Keratinocyte (primary cell): ENCODE data around the gene SMAD3. TPM values are rescaled to one million over a fixed set of nuclear protein-coding genes. Genes with fewer than 3 reads are reported as not detected.

Experiments used
- DNase-seq: peaks from one replicate; pipeline ENCODE4 v3.0.0-alpha.2; 2011; ENCODE audit warnings: low read depth, missing footprints, low spot score
- FAIRE-seq: peaks from 2 replicates; lab custom pipeline; 2011; peaks lifted over from hg19 to GRCh38; lab: Jason Lieb, UNC
- H2AFZ ChIP-seq: 2 replicates; pipeline ENCODE4 v1.6.0; 2012; ENCODE audit warnings: low read length, control low read depth, inconsistent platforms; ENCODE audit not compliant: control insufficient read depth
- H3K27ac ChIP-seq: 2 replicates; pipeline ENCODE4 v1.5.1; 2011; ENCODE audit warnings: low read length; ENCODE audit not compliant: control insufficient read depth, insufficient read depth
- H3K27me3 ChIP-seq: 3 replicates; pipeline ENCODE4 v1.6.0; 2011; ENCODE audit warnings: low read length; ENCODE audit not compliant: control insufficient read depth, insufficient read depth; ENCODE audit errors: extremely low read depth
- H3K36me3 ChIP-seq, 2 experiments: 2 replicates in 1 of 2; 3 replicates in 1 of 2; pipeline ENCODE4 v1.5.1; 2011; ENCODE audit warnings: low read length in 2 of 2, mild to moderate bottlenecking in 1 of 2; ENCODE audit not compliant: control insufficient read depth in 2 of 2, insufficient read depth in 2 of 2; ENCODE audit errors: extremely low read depth in 1 of 2
- H3K4me1 ChIP-seq: 3 replicates; pipeline ENCODE4 v1.5.1; 2011; ENCODE audit warnings: low read length; ENCODE audit not compliant: control insufficient read depth, insufficient read depth; ENCODE audit errors: extremely low read depth
- H3K4me2 ChIP-seq: 3 replicates; pipeline ENCODE4 v1.6.0; 2011; ENCODE audit warnings: low read depth, low read length; ENCODE audit not compliant: control insufficient read depth, insufficient read depth; ENCODE audit errors: extremely low read depth
- H3K4me3 ChIP-seq, 3 experiments: fragments of 200-600 bp in 1 of 3; sonication (generic) in 1 of 3; 2 replicates in 2 of 3; 3 replicates in 1 of 3; pipeline ENCODE4 v1.5.1; 2011 to 2016; ENCODE audit warnings: low read length in 3 of 3, mild to moderate bottlenecking in 3 of 3, control low read depth in 2 of 3, inconsistent platforms in 1 of 3, low read depth in 1 of 3, mixed read lengths in 1 of 3, mixed run types in 1 of 3, moderate library complexity in 1 of 3; ENCODE audit not compliant: control insufficient read depth in 2 of 3, insufficient read depth in 2 of 3; ENCODE audit errors: extremely low read depth in 1 of 3
- H3K79me2 ChIP-seq: 2 replicates; pipeline ENCODE4 v1.6.0; 2012; ENCODE audit warnings: low read length; ENCODE audit not compliant: control insufficient read depth, insufficient read depth
- H3K9ac ChIP-seq: 3 replicates; pipeline ENCODE4 v1.6.0; 2011; ENCODE audit warnings: low read length; ENCODE audit not compliant: control insufficient read depth, insufficient read depth; ENCODE audit errors: extremely low read depth
- H3K9me1 ChIP-seq: 3 replicates; pipeline ENCODE4 v1.6.0; 2011; ENCODE audit warnings: low read length; ENCODE audit not compliant: control insufficient read depth, insufficient read depth; ENCODE audit errors: extremely low read depth
- H3K9me3 ChIP-seq: 2 replicates; pipeline ENCODE4 v1.5.1; 2012; ENCODE audit warnings: low read depth, low read length; ENCODE audit not compliant: control insufficient read depth
- H4K20me1 ChIP-seq: 3 replicates; pipeline ENCODE4 v1.6.0; 2011; ENCODE audit warnings: low read length; ENCODE audit not compliant: control insufficient read depth, insufficient read depth; ENCODE audit errors: extremely low read depth
- EZH2 ChIP-seq: IDR thresholded peaks from one replicate; pipeline ENCODE4 v1.6.1; 2012; ENCODE audit warnings: inconsistent platforms, mild to moderate bottlenecking, low read length, moderate library complexity
- dilution Hi-C: fragments of 300-500 bp; cut with MboI; formaldehyde crosslinking; loops from one replicate; pipeline ENCODE4 v1.7.0; 2020; ENCODE audit warnings: low sequenced_read_pairs; ENCODE audit not compliant: extremely low pct_ligation_motif_present
- polyA plus RNA-seq, 5 experiments: library from polyadenylated mRNA; depleted of rRNA in 3 of 5; stranded (reverse) in 3 of 5; stranded (forward) in 1 of 5; unstranded in 1 of 5; fragments of >200 nt; gene quantifications; 1 replicate in 1 of 5; 2 replicates in 3 of 5; 3 replicates in 1 of 5; pipeline versions ENCODE4 v1.2.1 to v1.2.3, GENCODE V29; 2011 to 2012; ENCODE audit warnings: missing spikeins in 2 of 5, low read depth in 1 of 5, low replicate concordance in 1 of 5
- TF ChIP-seq, protein P1 (sequence below), 3 experiments: IDR thresholded peaks in 1 of 3; conservative IDR thresholded peaks in 1 of 3; optimal IDR thresholded peaks in 1 of 3; 2 replicates in 2 of 3; 3 replicates in 1 of 3; pipeline versions ENCODE3 to v1.5.1; 2011; ENCODE audit warnings: low read length in 3 of 3, mild to moderate bottlenecking in 3 of 3, moderate library complexity in 2 of 3, control low read depth in 1 of 3, inconsistent platforms in 1 of 3; ENCODE audit not compliant: insufficient read depth in 2 of 3; ENCODE audit errors: extremely low read depth in 1 of 3

SMAD3 gene
- polyA plus RNA-seq, 1 donor (not counting 4 experiments of a cell fraction or from before 2014, with no cell fraction given) = 33.7 TPM

DNA sequence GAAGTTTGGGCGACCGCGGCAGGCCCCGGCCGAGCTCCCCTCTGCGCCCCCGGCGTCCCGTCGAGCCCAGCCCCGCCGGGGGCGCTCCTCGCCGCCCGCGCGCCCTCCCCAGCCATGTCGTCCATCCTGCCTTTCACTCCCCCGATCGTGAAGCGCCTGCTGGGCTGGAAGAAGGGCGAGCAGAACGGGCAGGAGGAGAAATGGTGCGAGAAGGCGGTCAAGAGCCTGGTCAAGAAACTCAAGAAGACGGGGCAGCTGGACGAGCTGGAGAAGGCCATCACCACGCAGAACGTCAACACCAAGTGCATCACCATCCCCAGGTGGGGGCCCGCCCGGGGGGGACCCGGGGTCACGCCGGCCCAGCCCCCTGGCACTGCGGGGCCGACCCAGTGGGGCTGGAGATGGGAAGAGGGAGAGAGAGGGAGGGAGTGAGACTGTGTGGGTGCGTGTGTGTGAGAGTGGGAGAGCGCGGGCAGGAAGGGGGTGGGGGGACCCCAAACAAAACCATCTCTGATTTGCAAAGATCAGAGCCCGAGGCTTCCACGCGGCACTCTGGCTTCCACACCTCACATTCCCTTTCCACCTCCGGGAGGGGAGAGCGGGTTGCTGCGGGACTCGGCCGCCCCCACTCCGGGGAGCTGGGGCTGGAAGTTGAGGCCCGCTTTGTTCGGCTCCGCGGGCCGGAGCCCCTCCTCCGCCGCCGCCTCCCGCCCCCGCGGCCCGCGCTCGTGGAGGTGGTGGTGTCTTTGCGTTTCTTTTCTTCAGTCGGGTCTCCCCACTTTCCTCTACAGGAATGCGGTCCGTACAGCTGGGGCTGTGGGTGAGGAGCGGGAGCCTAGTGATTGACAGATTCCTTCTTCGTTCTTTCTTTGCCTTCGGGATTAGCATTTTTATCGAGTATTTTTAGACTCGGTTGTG, 898 bp downstream of the SMAD3 start:
- DNase-seq = no peak
- peak overlapping the region; percentile 97 for H3K4me2 ChIP-seq
- peaks cover 43% of the 10 kb centered on the region for H3K4me1 ChIP-seq
- no peak for TF ChIP-seq EZH2
- TF ChIP-seq, protein P1, sequence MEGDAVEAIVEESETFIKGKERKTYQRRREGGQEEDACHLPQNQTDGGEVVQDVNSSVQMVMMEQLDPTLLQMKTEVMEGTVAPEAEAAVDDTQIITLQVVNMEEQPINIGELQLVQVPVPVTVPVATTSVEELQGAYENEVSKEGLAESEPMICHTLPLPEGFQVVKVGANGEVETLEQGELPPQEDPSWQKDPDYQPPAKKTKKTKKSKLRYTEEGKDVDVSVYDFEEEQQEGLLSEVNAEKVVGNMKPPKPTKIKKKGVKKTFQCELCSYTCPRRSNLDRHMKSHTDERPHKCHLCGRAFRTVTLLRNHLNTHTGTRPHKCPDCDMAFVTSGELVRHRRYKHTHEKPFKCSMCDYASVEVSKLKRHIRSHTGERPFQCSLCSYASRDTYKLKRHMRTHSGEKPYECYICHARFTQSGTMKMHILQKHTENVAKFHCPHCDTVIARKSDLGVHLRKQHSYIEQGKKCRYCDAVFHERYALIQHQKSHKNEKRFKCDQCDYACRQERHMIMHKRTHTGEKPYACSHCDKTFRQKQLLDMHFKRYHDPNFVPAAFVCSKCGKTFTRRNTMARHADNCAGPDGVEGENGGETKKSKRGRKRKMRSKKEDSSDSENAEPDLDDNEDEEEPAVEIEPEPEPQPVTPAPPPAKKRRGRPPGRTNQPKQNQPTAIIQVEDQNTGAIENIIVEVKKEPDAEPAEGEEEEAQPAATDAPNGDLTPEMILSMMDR (optimal IDR thresholded peaks at IDR 0.05 in 1 of 3, IDR thresholded peaks at IDR 0.05 in 1 of 3, conservative IDR thresholded peaks at IDR 0.05 in 1 of 3; ENCODE audit: extremely low read depth in 1 of 3, insufficient read depth in 2 of 3, low read length in 3 of 3) = no peak
- dilution Hi-C loops = no loop called here
- peaks cover 2 to 8% of the 10 kb centered on the region in 2 experiments for H3K36me3 ChIP-seq
- H3K4me3 ChIP-seq = peak overlapping the region; percentile 88 to 99 (median 94)
- no peaks in the 10 kb centered on the region for H3K9me3 ChIP-seq
- H2AFZ ChIP-seq = no peak overlapping the region
- no peak for FAIRE-seq
- peaks cover 5% of the 10 kb centered on the region for H4K20me1 ChIP-seq
- H3K27me3 ChIP-seq = no peaks in the 10 kb centered on the region
- peak overlapping the region; percentile 97 for H3K9ac ChIP-seq
- H3K9me1 ChIP-seq = peaks cover 3% of the 10 kb centered on the region
- H3K27ac ChIP-seq = peak overlapping the region; percentile 91
- H3K79me2 ChIP-seq = peaks cover 53% of the 10 kb centered on the region

DNA sequence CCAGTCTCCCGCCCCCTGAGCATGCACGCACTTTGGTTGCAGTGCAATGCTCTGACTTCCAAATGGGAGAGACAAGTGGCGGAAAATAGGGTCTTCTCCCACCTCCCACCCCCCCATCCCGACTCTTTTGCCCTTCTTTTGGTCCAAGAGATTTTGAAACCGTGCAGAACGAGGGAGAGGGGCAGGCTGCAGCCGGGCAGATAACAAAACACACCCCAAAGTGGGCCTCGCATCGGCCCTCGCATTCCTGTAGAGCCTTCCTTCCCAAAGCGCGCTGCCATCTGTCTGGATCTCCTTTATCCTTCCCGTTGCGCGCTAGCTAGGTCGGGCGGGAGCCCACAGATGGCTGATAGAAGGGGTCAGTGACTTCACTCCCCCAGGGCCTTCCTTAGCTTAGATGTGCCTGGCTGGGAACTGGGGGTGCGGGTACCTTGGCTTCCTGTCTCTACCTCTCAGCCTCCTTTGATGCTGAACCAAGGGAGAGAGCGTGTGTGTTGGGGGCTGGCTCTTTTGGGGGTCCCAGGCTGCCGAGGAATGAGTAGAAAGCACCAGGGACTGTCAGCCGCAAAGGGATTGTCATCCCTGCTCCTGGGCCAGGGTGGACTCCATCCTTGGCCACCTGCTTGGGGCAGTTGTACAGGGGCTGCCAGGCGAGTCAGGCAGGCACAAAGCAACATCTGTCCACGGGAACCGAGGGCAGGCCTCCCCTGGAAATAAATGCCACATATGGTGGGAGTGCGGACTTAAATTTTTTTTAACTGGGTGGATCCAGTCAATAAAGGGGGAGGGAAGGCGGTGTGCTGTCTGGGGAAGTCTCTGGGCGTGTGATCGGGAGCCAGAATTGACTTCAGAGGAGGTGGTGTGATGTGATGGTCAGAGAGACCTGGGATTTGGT, 1.8 kb downstream of the SMAD3 start:
- dilution Hi-C loops = no loop called here
- no peak for TF ChIP-seq EZH2
- TF ChIP-seq, protein P1 (optimal IDR thresholded peaks at IDR 0.05 in 1 of 3, IDR thresholded peaks at IDR 0.05 in 1 of 3, conservative IDR thresholded peaks at IDR 0.05 in 1 of 3; ENCODE audit: extremely low read depth in 1 of 3, insufficient read depth in 2 of 3, low read length in 3 of 3) = no peak
- Histone ChIP-seq H3K27ac (peak overlapping the region; percentile 91), H3K9ac (peak overlapping the region; percentile 97), H3K36me3 (peaks cover 2 to 11% of the 10 kb centered on the region in 2 experiments), H2AFZ (no peak overlapping the region), H3K4me3 (peak overlapping the region; percentile 88 to 99 (median 94)), H3K79me2 (peaks cover 60% of the 10 kb centered on the region), H3K4me1 (peaks cover 43% of the 10 kb centered on the region), H3K27me3 (no peaks in the 10 kb centered on the region), H3K9me3 (no peaks in the 10 kb centered on the region), H3K4me2 (peak overlapping the region; percentile 97), H4K20me1 (peaks cover 5% of the 10 kb centered on the region), H3K9me1 (peaks cover 3% of the 10 kb centered on the region)
- DNase-seq (no peak), FAIRE-seq (no peak)
